OCI-LY1 (cell line): ENCODE measurements around the gene ASXL2.

Experiments used
- H2AFZ ChIP-seq: fragments of 200-600 bp; sonication (generic), shearing (Covaris generic); 2 replicates; pipeline ENCODE4 v1.6.0; 2014; ENCODE audit warnings: antibody characterized with exemption, mild to moderate bottlenecking, low read length
- H3F3A ChIP-seq: fragments of 200-600 bp; sonication (generic), shearing (Covaris generic); 2 replicates; pipeline ENCODE4 v1.6.0; 2014; ENCODE audit warnings: mild to moderate bottlenecking, antibody characterized with exemption, low read length, moderate library complexity; ENCODE audit not compliant: insufficient read depth
- H3K27ac ChIP-seq: fragments of 200-600 bp; sonication (generic); 2 replicates; pipeline ENCODE4 v1.5.1; 2014; ENCODE audit warnings: low read length, mixed run types, mild to moderate bottlenecking, low read depth; ENCODE audit not compliant: poor library complexity, severe bottlenecking
- H3K27me3 ChIP-seq: fragments of 200-600 bp; sonication (generic); 2 replicates; pipeline ENCODE4 v1.6.0; 2014; ENCODE audit warnings: antibody characterized with exemption, mild to moderate bottlenecking, low read length, moderate library complexity; ENCODE audit not compliant: insufficient read depth
- H3K36me3 ChIP-seq: fragments of 200-600 bp; sonication (generic); 2 replicates; pipeline ENCODE4 v1.6.1; 2014; ENCODE audit warnings: mild to moderate bottlenecking, antibody characterized with exemption, low read length, moderate library complexity, mixed read lengths; ENCODE audit not compliant: insufficient read depth
- H3K4me1 ChIP-seq: fragments of 200-600 bp; sonication (generic); 2 replicates; pipeline ENCODE4 v1.5.1; 2014; ENCODE audit warnings: mild to moderate bottlenecking, low read length, moderate library complexity; ENCODE audit not compliant: insufficient read depth, severe bottlenecking
- H3K4me2 ChIP-seq: fragments of 200-600 bp; sonication (generic), shearing (Covaris generic); 2 replicates; pipeline ENCODE4 v1.6.1; 2014; ENCODE audit warnings: low read length
- H3K4me3 ChIP-seq: fragments of 200-600 bp; sonication (generic); 2 replicates; pipeline ENCODE4 v1.5.1; 2014; ENCODE audit warnings: low read length, low read depth, mild to moderate bottlenecking, mixed read lengths; ENCODE audit not compliant: poor library complexity, severe bottlenecking
- H3K79me2 ChIP-seq: fragments of 200-600 bp; shearing (Covaris generic); 2 replicates; pipeline ENCODE4 v1.6.1; 2016; ENCODE audit warnings: mixed run types, low read length, mixed read lengths; ENCODE audit not compliant: insufficient read depth
- H3K9ac ChIP-seq: fragments of 200-600 bp; sonication (generic), shearing (Covaris generic); 2 replicates; pipeline ENCODE4 v1.6.1; 2014; ENCODE audit warnings: mild to moderate bottlenecking, low read length, mixed read lengths
- H3K9me2 ChIP-seq: fragments of 200-600 bp; sonication (generic), shearing (Covaris generic); 2 replicates; pipeline ENCODE4 v1.6.1; 2014; ENCODE audit warnings: low read depth, mild to moderate bottlenecking, low read length, mixed read lengths
- H3K9me3 ChIP-seq: fragments of 200-600 bp; shearing (Covaris generic); 2 replicates; pipeline ENCODE4 v1.6.1; 2014; ENCODE audit warnings: low read length, mixed read lengths
- H4K20me1 ChIP-seq: fragments of 200-600 bp; sonication (generic), shearing (Covaris generic); 2 replicates; pipeline ENCODE4 v1.6.0; 2016; ENCODE audit warnings: mild to moderate bottlenecking, low read length; ENCODE audit not compliant: insufficient read depth
- CTCF ChIP-seq: fragments of 200-600 bp; sonication (generic), shearing (Covaris generic); IDR thresholded peaks from 2 replicates; pipeline ENCODE4 v1.5.1; 2017; ENCODE audit warnings: mild to moderate bottlenecking, antibody characterized with exemption, low read length, moderate library complexity, mixed read lengths
- EZH2 ChIP-seq: fragments of 200-600 bp; sonication (generic), shearing (Covaris generic); IDR thresholded peaks from 2 replicates; pipeline ENCODE4 v1.8.0; 2017; ENCODE audit warnings: borderline replicate concordance, mixed run types, mild to moderate bottlenecking, antibody characterized with exemption, low read length, moderate library complexity, mixed read lengths

The ASXL2 gene

GRCh38 chr2:25905126-25905525 is 26.8 kb upstream of the ASXL2 start:
- Histone ChIP-seq H3K4me1 (no peaks in the 10 kb centered on the region), H3K9ac (no peak overlapping the region), H3K27me3 (no peaks in the 10 kb centered on the region), H3K36me3 (no peaks in the 10 kb centered on the region), H3K4me3 (no peak overlapping the region), H3F3A (no peaks in the 10 kb centered on the region), H3K9me3 (no peaks in the 10 kb centered on the region), H4K20me1 (no peaks in the 10 kb centered on the region), H3K4me2 (no peak overlapping the region), H2AFZ (no peak overlapping the region), H3K9me2 (no peaks in the 10 kb centered on the region), H3K27ac (no peak overlapping the region), H3K79me2 (no peaks in the 10 kb centered on the region)
- no peak for TF ChIP-seq CTCF
- no peak for TF ChIP-seq EZH2

GRCh38 chr2:25903216-25903776 is 25.0 kb upstream of the ASXL2 start:
- Histone ChIP-seq H3K9me2 (no peaks in the 10 kb centered on the region), H3K4me2 (no peak overlapping the region), H3K79me2 (no peaks in the 10 kb centered on the region), H3K4me3 (no peak overlapping the region), H3K9me3 (no peaks in the 10 kb centered on the region), H3K36me3 (no peaks in the 10 kb centered on the region), H3K27ac (no peak overlapping the region), H4K20me1 (no peaks in the 10 kb centered on the region), H2AFZ (no peak overlapping the region), H3K9ac (no peak overlapping the region), H3K4me1 (no peaks in the 10 kb centered on the region), H3F3A (no peaks in the 10 kb centered on the region), H3K27me3 (no peaks in the 10 kb centered on the region)
- TF ChIP-seq CTCF (no peak), EZH2 (no peak)

GRCh38 chr2:25899404-25899970 is 21.2 kb upstream of the ASXL2 start:
- no peak overlapping the region for H3K27ac ChIP-seq
- H3K4me1 ChIP-seq = no peaks in the 10 kb centered on the region
- H3F3A ChIP-seq = no peaks in the 10 kb centered on the region
- H3K4me2 ChIP-seq = no peak overlapping the region
- no peaks in the 10 kb centered on the region for H3K27me3 ChIP-seq
- H4K20me1 ChIP-seq = no peaks in the 10 kb centered on the region
- H3K9me2 ChIP-seq = no peaks in the 10 kb centered on the region
- no peaks in the 10 kb centered on the region for H3K36me3 ChIP-seq
- TF ChIP-seq CTCF = no peak
- no peak for TF ChIP-seq EZH2
- H2AFZ ChIP-seq = no peak overlapping the region
- H3K4me3 ChIP-seq = no peak overlapping the region
- H3K79me2 ChIP-seq = no peaks in the 10 kb centered on the region
- H3K9me3 ChIP-seq = no peaks in the 10 kb centered on the region
- no peak overlapping the region for H3K9ac ChIP-seq
